Colonic mucosa (tissue), 4 donors: ENCODE data around the gene SLC17A3. TPM values are rescaled to one million over a fixed set of nuclear protein-coding genes. Genes with fewer than 3 reads are reported as not detected.

Experiments
- DNase-seq: peaks from one replicate; pipeline ENCODE4 v3.0.0-alpha.2; 2020
- H3K27ac ChIP-seq: fragments of 200-600 bp; one replicate; pipeline ENCODE4 v1.8.0; 2021
- H3K27me3 ChIP-seq: fragments of 200-600 bp; one replicate; pipeline ENCODE4 v1.8.0; 2021
- H3K36me3 ChIP-seq: fragments of 200-600 bp; one replicate; pipeline ENCODE4 v1.8.0; 2021
- H3K4me1 ChIP-seq: fragments of 200-600 bp; one replicate; pipeline ENCODE4 v1.8.0; 2021; ENCODE audit warnings: mild to moderate bottlenecking
- H3K4me3 ChIP-seq: fragments of 200-600 bp; one replicate; pipeline ENCODE4 v1.8.0; 2021
- H3K9ac ChIP-seq, 2 donors: one replicate each; pipeline ENCODE4 v1.7.0; 2013; ENCODE audit warnings: control low read depth in 2 of 2, low read depth in 2 of 2, low read length in 2 of 2
- H3K9me3 ChIP-seq: fragments of 200-600 bp; one replicate; pipeline ENCODE4 v1.8.0; 2021
- CTCF ChIP-seq: fragments of 200-600 bp; IDR thresholded peaks from one replicate; pipeline ENCODE4 v1.8.0; 2022; ENCODE audit warnings: antibody characterized with exemption, mild to moderate bottlenecking
- intact Hi-C: fragments of 100-400 bp; cut with DNase I; formaldehyde crosslinking; loops from one replicate; pipeline ENCODE4 v1.14.1; 2022
- total RNA-seq, 2 donors: library from RNA; stranded (reverse); fragmentation: NEBNext Ultra II Directional in 1 of 2; extraction: Animal tissue kit (Norgen Biotek cat#: 25700) in 1 of 2; gene quantifications; one replicate each; pipeline ENCODE4 v1.2.1, GENCODE V29; 2021
- donor health status: healthy.
- donor health status: DM: no; HTN: no; CAD: no.
- donor health status: DM: no; HTN: no; CAD: no.

Gene SLC17A3
- total RNA-seq, 2 donors from 2014 or later: not detected

GRCh38 chr6:25835442-25836283 lies 38.4 kb downstream of the SLC17A3 start:
- Histone ChIP-seq H3K4me1 (no peaks in the 10 kb centered on the region), H3K27ac (no peak overlapping the region), H3K27me3 (no peaks in the 10 kb centered on the region), H3K9ac (no peak overlapping the region), H3K9me3 (no peaks in the 10 kb centered on the region), H3K36me3 (no peaks in the 10 kb centered on the region), H3K4me3 (no peak overlapping the region)
- intact Hi-C loops: no loop called here
- no peak for DNase-seq
- no peak for TF ChIP-seq CTCF

- Histone ChIP-seq H3K36me3 (no peaks in the 10 kb centered on the region), H3K9me3 (no peaks in the 10 kb centered on the region), H3K27me3 (no peaks in the 10 kb centered on the region), H3K27ac (no peak overlapping the region), H3K4me3 (no peak overlapping the region), H3K9ac (no peak overlapping the region), H3K4me1 (no peaks in the 10 kb centered on the region)
- intact Hi-C loops: no loop called here
- no peak for TF ChIP-seq CTCF
- no peak for DNase-seq
Observed at GRCh38 chr6:25834950-25835349, 39.1 kb downstream of the SLC17A3 start.

GRCh38 chr6:25833136-25833535 lies 40.9 kb downstream of the SLC17A3 start:
- Histone ChIP-seq H3K4me1 (no peaks in the 10 kb centered on the region), H3K4me3 (no peak overlapping the region), H3K27me3 (no peaks in the 10 kb centered on the region), H3K36me3 (no peaks in the 10 kb centered on the region), H3K27ac (no peak overlapping the region), H3K9me3 (no peaks in the 10 kb centered on the region), H3K9ac (no peak overlapping the region)
- intact Hi-C loops: no loop called here
- no peak for TF ChIP-seq CTCF
- no peak for DNase-seq

- no peak for TF ChIP-seq CTCF
- Histone ChIP-seq H3K36me3 (no peaks in the 10 kb centered on the region), H3K27ac (no peak overlapping the region), H3K27me3 (no peaks in the 10 kb centered on the region), H3K9ac (no peak overlapping the region), H3K4me1 (no peaks in the 10 kb centered on the region), H3K4me3 (no peak overlapping the region), H3K9me3 (no peaks in the 10 kb centered on the region)
- DNase-seq: no peak
- intact Hi-C loops: no loop called here
Observed at GRCh38 chr6:25832670-25833069, 41.4 kb downstream of the SLC17A3 start.

DNA sequence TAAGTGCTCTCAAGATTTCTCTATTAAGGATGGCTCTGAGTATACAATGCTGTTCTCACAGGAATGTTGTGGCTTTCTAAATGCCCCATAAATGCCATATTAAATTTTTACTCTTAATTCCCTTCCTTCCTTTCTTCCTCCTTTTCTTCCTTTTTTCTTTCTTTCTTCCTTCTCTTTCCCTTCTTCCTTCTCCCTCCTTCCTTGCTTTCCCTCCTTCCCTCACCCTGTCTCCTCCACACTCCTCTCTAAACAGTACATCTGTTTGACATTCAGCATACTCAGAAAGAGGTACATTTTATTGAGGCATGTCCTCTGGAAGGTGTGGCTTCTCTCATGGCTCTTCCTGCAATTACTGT lies 41.8 kb downstream of the SLC17A3 start:
- H3K9me3 ChIP-seq: no peaks in the 10 kb centered on the region
- no peaks in the 10 kb centered on the region for H3K36me3 ChIP-seq
- no peak overlapping the region for H3K9ac ChIP-seq
- H3K4me1 ChIP-seq: no peaks in the 10 kb centered on the region
- TF ChIP-seq CTCF: no peak
- no peak for DNase-seq
- H3K27ac ChIP-seq: no peak overlapping the region
- H3K27me3 ChIP-seq: no peaks in the 10 kb centered on the region
- intact Hi-C loops: no loop called here
- H3K4me3 ChIP-seq: no peak overlapping the region
